ENCODE measurements around the gene PLEKHG3.
"Not testable (repeated sequence)": the region's sequence is repeated elsewhere in the genome, so short reads cannot be mapped to it uniquely, and the experiment has no call there.

Gene PLEKHG3

GRCh38 chr14:64688811-64689281 lies 15.4 kb upstream of the PLEKHG3 start:
- DNase-seq, result no peak

- no peak for DNase-seq
These were observed 14.9 kb upstream of the PLEKHG3 start for GRCh38 chr14:64689289-64689688.

- DNase-seq, result not testable (repeated sequence)
These were observed 13.6 kb upstream of the PLEKHG3 start for GRCh38 chr14:64690607-64691006.

- no peak for DNase-seq
These were observed 12.8 kb upstream of the PLEKHG3 start for GRCh38 chr14:64691376-64691775.

GRCh38 chr14:64692189-64692985 lies 11.8 kb upstream of the PLEKHG3 start:
- no peak for DNase-seq

GRCh38 chr14:64692986-64693809 lies 11.0 kb upstream of the PLEKHG3 start:
- no peak for DNase-seq

GRCh38 chr14:64693810-64694165 lies 10.4 kb upstream of the PLEKHG3 start:
- no peak for DNase-seq

- DNase-seq, result no peak
These were observed 9.2 kb upstream of the PLEKHG3 start for GRCh38 chr14:64695071-64695470.

- no peak for DNase-seq
These were observed 7.8 kb upstream of the PLEKHG3 start for GRCh38 chr14:64696355-64696857.

GRCh38 chr14:64698903-64699302 lies 5.3 kb upstream of the PLEKHG3 start:
- peak; percentile 68 for DNase-seq

- DNase-seq, result no peak
These were observed 3.9 kb upstream of the PLEKHG3 start for GRCh38 chr14:64700290-64700689.

GRCh38 chr14:64700894-64701293 lies 3.3 kb upstream of the PLEKHG3 start:
- DNase-seq, result no peak

- DNase-seq, result no peak
These were observed 2.6 kb upstream of the PLEKHG3 start for GRCh38 chr14:64701660-64702059.

- no peak for DNase-seq
These were observed 1.5 kb upstream of the PLEKHG3 start for GRCh38 chr14:64702493-64703394.

GRCh38 chr14:64703395-64704142 lies 655 bp upstream of the PLEKHG3 start:
- DNase-seq, result no peak

GRCh38 chr14:64704743-64705380 lies 638 bp downstream of the PLEKHG3 start:
- peak; percentile 39 for DNase-seq

GRCh38 chr14:64705381-64706118 lies 1.3 kb downstream of the PLEKHG3 start:
- DNase-seq, result no peak

- DNase-seq, result no peak
These were observed 1.9 kb downstream of the PLEKHG3 start for GRCh38 chr14:64706119-64706592.

- DNase-seq, result no peak
These were observed 2.5 kb downstream of the PLEKHG3 start for GRCh38 chr14:64706593-64707193.

GRCh38 chr14:64707661-64708060 lies 3.4 kb downstream of the PLEKHG3 start:
- DNase-seq, result peak; percentile 48

All from hematopoietic multipotent progenitor cell treated with erythropoietin and hydrocortisone succinate and interleukin-3 and kit ligand, for 6 days (in vitro differentiated cells).